ENCODE measurements around the gene MYO5C. TPM values are rescaled to one million over a fixed set of nuclear protein-coding genes. Genes with fewer than 3 reads are reported as not detected.

Gene MYO5C
- total and polyA plus RNA-seq, 2 of the 13 experiments (the other 11 are each of a cell fraction or from before 2014, with no cell fraction given): 15.7 to 23.7 TPM

GRCh38 chr15:52162876-52163275 lies 132.7 kb downstream of the MYO5C start:
- Histone ChIP-seq H3K79me2 (ENCODE audit: insufficient read depth, low read length) (no peaks in the 10 kb centered on the region), H3K27ac (ENCODE audit: extremely low read length, insufficient read depth, low read length) (no peak overlapping the region), H2AFZ (ENCODE audit: low read length) (no peak overlapping the region), H3K9me3 (ENCODE audit: low read length) (no peaks in the 10 kb centered on the region), H3K4me1 (ENCODE audit: insufficient read depth, low read length) (no peaks in the 10 kb centered on the region), H3K4me2 (ENCODE audit: low read depth, low read length) (no peak overlapping the region), H3K4me3 (replicated peaks in 1 of 3; ENCODE audit: insufficient read depth in 1 of 3, low read depth in 2 of 3, low read length in 3 of 3) (no peak overlapping the region), H3K27me3 (ENCODE audit: control insufficient read depth in 1 of 2, insufficient read depth in 2 of 2, low read length in 2 of 2) (no peaks in the 10 kb centered on the region), H4K20me1 (ENCODE audit: insufficient read depth, low read length) (no peaks in the 10 kb centered on the region), H3K9ac (ENCODE audit: insufficient read depth, low read depth, low read length) (no peak overlapping the region), H3K36me3 (replicated peaks in 1 of 2; ENCODE audit: control insufficient read depth in 1 of 2, insufficient read depth in 2 of 2, low read length in 2 of 2) (peaks cover 0 to 13% of the 10 kb centered on the region in 2 experiments; a peak in 2 of 5 replicates)
- POLR2A ChIA-PET: no interaction called here
- DNase-seq (ENCODE audit: low spot score) (no peak), FAIRE-seq (no peak), ATAC-seq (no peak)
- in situ Hi-C loops (cut with HindIII; ENCODE audit: extremely low pct_ligation_motif_present, low pct_unique_long_range_greater_than_20kb): no loop called here
- WGBS (ENCODE audit: low lambda C conversion rate): 90% methylated on average over 22 of the region's 22 CpGs
- TF ChIP-seq SAP130 (CRISPR knock-in tag; IDR thresholded peaks at IDR 0.05; ENCODE audit: low read depth): no peak
- TF ChIP-seq ZNF674 (CRISPR knock-in tag; IDR thresholded peaks at IDR 0.05; ENCODE audit: low read depth): no peak
- no peak for TF ChIP-seq ZFAT (CRISPR knock-in tag; conservative IDR thresholded peaks at IDR 0.05)
- TF ChIP-seq, protein P1, sequence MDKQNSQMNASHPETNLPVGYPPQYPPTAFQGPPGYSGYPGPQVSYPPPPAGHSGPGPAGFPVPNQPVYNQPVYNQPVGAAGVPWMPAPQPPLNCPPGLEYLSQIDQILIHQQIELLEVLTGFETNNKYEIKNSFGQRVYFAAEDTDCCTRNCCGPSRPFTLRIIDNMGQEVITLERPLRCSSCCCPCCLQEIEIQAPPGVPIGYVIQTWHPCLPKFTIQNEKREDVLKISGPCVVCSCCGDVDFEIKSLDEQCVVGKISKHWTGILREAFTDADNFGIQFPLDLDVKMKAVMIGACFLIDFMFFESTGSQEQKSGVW (CRISPR knock-in tag; IDR thresholded peaks at IDR 0.05; ENCODE audit: borderline replicate concordance): no peak
- no peak for TF ChIP-seq IKZF4 (CRISPR knock-in tag; IDR thresholded peaks at IDR 0.05; ENCODE audit: borderline replicate concordance, low read depth, not compliant biosample characterization)
- no peak for TF ChIP-seq ZNF792 (CRISPR knock-in tag; IDR thresholded peaks at IDR 0.05)
- TF ChIP-seq ZNF501 (CRISPR knock-in tag; IDR thresholded peaks at IDR 0.05): no peak
- no peak for TF ChIP-seq ZNF496 (CRISPR knock-in tag; IDR thresholded peaks at IDR 0.05; ENCODE audit: insufficient replicate concordance)
- no peak for TF ChIP-seq NCOA1 (CRISPR knock-in tag; IDR thresholded peaks at IDR 0.05)
- no peak for TF ChIP-seq BRCA1 (CRISPR knock-in tag; IDR thresholded peaks at IDR 0.05)
- TF ChIP-seq ZNF230 (CRISPR knock-in tag; IDR thresholded peaks at IDR 0.05): no peak
- TF ChIP-seq ZNF644 (CRISPR knock-in tag; IDR thresholded peaks at IDR 0.05; ENCODE audit: low read depth): no peak
- TF ChIP-seq, protein P2, sequence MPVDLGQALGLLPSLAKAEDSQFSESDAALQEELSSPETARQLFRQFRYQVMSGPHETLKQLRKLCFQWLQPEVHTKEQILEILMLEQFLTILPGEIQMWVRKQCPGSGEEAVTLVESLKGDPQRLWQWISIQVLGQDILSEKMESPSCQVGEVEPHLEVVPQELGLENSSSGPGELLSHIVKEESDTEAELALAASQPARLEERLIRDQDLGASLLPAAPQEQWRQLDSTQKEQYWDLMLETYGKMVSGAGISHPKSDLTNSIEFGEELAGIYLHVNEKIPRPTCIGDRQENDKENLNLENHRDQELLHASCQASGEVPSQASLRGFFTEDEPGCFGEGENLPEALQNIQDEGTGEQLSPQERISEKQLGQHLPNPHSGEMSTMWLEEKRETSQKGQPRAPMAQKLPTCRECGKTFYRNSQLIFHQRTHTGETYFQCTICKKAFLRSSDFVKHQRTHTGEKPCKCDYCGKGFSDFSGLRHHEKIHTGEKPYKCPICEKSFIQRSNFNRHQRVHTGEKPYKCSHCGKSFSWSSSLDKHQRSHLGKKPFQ (CRISPR knock-in tag; IDR thresholded peaks at IDR 0.05; ENCODE audit: insufficient replicate concordance): no peak
- TF ChIP-seq SIN3A (IDR thresholded peaks at IDR 0.05; ENCODE audit: borderline replicate concordance, low read depth, low read length): no peak
- TF ChIP-seq ZNF557 (CRISPR knock-in tag; IDR thresholded peaks at IDR 0.05): no peak
- no peak for TF ChIP-seq ZNF83 (CRISPR knock-in tag; IDR thresholded peaks at IDR 0.05; ENCODE audit: borderline replicate concordance)
- CTCF ChIA-PET (ENCODE audit: low intra/inter-chr PET ratio, low total read pairs): interaction anchor here (1.8 kb wide), 1 partner anchor 46 kb away, joined by 4 read pairs; no protein-coding TSS in a partner anchor
- no TSS peak for BruUV-seq (replicated peaks)
- intact Hi-C loops (cut with micrococcal nuclease; ENCODE audit: unreplicated experiment): loop anchor here (1.0 kb wide), 1 partner anchor 45 kb away; no protein-coding TSS in a partner anchor
